SHP77 (cell line): ENCODE results near the gene HSH2D.
"Not testable (repeated sequence)": the region's sequence is repeated elsewhere in the genome, so short reads cannot be mapped to it uniquely, and the experiment has no call there.

Experiments
- DNase-seq, 2 experiments: peaks; one replicate each; lab custom pipeline; 2025; lab: John Stamatoyannopoulos, UW

HSH2D gene

GRCh38 chr19:16119075-16119857 is 24.2 kb upstream of the HSH2D start:
- not testable (repeated sequence) for DNase-seq

DNA sequence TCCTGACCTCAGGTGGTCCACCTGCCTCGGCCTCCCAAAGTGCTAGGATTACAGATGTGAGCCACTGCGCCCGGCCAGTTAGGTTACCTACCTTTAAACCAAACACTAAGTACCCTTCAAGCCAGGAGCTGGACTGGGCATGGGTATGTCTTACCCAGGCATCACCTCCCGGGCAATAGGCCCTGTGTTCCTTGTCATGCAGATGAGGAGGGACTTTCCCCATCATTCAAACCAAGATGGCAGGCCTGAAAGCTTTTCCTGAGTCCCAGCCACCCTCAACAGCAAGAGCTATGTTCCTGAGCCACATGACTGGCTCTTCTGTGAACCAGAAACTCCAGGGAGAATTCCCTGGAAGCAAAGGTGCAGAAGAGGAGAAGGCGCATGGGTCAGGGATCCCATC is 22.3 kb upstream of the HSH2D start:
- no peak for DNase-seq

GRCh38 chr19:16121967-16122366 is 21.5 kb upstream of the HSH2D start:
- DNase-seq = no peak

DNA sequence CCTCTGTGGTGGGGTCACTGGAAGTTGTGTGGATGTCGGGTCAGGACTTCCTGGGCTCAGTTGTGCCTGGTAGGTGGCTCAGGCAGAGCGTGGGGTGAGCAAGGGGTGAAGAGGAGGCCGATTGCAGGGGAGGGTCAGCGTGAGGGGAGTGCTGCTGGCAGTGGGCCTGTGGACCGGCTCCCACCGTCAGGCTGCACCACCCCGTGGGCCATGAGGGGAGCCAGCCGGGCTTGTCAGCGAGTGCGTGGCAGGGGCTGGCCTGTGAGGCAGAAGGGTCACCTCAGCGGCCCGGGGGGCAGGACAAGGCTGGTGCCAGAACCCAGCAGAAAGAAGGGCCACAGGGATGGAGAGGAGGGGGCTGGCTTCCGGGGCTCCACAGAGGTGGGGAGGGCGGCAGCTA is 18.5 kb upstream of the HSH2D start:
- no peak for DNase-seq

- DNase-seq = no peak
Measured at GRCh38 chr19:16125737-16126495, 17.6 kb upstream of the HSH2D start.

DNA sequence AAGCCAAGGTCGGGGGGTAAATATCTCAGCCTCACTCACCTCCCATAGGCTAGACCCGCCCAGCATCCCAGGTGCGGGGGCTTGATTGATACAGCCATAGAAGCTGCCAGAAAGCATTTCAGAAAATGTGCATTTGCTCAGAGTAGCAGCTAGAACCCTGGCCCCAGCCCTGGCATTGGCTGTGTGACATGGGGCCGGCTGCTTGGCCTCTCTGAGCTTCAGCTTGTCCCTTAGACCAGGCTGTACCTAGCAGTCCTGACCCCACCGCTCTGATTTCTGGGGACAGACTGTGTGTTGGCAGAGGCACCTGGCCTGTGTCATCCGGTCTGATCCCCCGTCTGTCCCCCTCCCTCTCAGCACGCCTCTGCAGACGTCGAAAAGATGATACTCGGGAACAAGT is 16.4 kb upstream of the HSH2D start:
- no peak for DNase-seq

- no peak for DNase-seq
Measured at GRCh38 chr19:16127776-16128371, 15.6 kb upstream of the HSH2D start.

DNA sequence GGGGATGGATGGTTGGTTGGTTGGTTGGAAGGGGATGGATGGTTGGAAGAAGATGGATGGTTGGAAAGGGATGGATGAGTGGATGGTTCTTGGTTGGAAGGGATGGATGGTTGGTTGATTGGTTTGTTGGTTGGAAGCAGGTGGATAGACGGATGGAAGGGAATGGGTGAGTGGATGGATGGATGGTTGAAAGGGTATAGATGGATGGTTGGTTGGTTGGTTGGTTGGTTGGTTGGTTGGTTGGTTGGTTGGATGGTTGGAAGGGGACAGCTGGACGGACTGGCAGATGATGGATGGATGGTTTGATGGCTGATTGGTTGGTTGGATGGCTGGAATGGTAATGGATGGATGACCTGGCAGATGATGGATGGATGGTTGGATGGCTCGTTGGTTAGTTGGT is 11.8 kb upstream of the HSH2D start:
- no peak for DNase-seq

- no peak for DNase-seq
Measured at GRCh38 chr19:16133818-16134217, 9.7 kb upstream of the HSH2D start.

DNA sequence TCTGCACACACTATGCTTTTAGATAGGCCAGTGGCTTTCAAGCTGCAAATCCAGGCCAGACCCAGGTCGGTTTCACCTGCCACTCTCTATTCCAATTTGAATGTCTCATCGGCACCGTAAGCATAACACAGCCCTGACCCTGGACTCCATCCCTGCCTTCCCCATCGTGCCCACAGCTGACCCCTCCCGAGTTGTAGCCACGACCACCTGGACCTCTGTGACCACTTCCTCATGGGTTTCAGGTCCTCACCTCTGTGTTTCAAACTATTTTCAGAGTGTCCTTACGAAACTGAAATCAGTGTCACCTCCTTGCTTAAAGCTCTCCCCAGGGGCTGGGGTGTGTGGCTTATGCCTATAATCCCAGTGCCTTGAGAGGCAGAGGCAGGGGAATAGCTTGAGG is 9.0 kb upstream of the HSH2D start:
- DNase-seq = no peak

- DNase-seq = no peak
Measured at GRCh38 chr19:16135430-16136127, 7.9 kb upstream of the HSH2D start.

DNA sequence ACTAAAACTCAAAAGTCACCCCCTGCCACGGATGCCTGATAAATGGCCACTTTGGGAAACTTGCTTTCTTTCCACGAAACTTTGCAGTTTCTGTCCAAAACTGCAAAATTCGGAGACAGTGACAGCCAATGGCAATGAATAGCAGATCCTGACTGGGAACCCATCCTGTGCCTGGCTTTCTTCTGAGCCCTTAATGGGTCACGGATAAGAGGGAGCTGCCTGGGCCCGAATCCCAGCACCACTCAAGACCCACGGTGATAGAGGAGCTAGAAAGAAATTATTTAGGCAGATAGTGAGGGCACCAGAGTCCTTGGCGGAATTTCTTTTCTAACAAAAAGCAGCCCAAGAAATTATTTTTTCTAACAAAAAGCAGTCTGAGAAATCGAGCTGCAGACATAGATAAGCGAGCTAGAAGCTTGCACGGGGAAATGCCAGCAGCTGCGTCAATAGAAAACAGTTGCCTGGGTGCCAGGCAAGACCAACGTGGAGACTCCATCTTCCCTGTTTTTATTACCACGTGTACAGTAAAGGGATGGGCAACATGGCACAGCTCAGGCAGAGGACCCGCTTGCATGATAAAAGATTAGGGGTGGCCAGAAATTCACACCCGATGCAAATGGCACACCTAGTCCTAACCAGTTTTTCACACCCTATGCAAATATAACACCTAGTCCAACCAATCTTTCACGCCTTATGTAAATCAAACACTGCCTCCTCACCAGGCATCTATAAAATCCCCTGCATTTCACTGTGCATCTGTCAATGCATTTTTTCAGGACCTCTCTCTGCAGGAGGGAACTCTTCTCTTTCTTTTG is 7.1 kb upstream of the HSH2D start:
- DNase-seq = peak; percentile 20 to 58

- DNase-seq = no peak
Measured at GRCh38 chr19:16139752-16140151, 3.7 kb upstream of the HSH2D start.

GRCh38 chr19:16141043-16141442 is 2.4 kb upstream of the HSH2D start:
- DNase-seq = no peak

DNA sequence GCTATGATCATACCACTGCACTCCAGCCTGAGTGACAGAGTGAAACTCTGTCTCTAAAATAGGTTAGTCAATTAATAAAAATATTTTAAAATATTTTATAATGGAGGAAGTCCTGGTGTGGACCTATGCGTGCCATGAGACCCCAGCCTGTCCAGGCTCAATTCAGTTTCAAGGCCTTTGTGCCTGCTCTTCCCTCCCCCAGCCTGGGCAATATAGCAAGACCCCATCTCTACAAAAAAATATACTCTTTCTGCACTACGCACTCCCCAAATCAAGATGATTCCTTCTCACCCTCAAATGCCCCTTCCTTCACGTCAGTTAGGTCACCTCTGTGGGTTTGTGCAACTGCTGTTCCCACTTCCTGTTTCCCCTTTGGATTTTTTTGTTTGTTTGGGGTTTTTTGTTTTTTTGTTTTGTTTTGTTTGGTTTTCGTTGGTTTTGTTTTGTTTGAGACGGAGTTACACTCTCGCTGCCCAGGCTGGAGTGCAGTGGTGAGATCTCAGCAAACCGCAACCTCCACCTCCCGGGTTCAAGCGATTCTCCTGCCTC is 1.4 kb upstream of the HSH2D start:
- no peak for DNase-seq

GRCh38 chr19:16144216-16144581 is 714 bp downstream of the HSH2D start:
- DNase-seq = no peak

GRCh38 chr19:16146112-16146511 is 2.6 kb downstream of the HSH2D start:
- no peak for DNase-seq

GRCh38 chr19:16148443-16149229 is 5.2 kb downstream of the HSH2D start:
- DNase-seq = no peak

DNA sequence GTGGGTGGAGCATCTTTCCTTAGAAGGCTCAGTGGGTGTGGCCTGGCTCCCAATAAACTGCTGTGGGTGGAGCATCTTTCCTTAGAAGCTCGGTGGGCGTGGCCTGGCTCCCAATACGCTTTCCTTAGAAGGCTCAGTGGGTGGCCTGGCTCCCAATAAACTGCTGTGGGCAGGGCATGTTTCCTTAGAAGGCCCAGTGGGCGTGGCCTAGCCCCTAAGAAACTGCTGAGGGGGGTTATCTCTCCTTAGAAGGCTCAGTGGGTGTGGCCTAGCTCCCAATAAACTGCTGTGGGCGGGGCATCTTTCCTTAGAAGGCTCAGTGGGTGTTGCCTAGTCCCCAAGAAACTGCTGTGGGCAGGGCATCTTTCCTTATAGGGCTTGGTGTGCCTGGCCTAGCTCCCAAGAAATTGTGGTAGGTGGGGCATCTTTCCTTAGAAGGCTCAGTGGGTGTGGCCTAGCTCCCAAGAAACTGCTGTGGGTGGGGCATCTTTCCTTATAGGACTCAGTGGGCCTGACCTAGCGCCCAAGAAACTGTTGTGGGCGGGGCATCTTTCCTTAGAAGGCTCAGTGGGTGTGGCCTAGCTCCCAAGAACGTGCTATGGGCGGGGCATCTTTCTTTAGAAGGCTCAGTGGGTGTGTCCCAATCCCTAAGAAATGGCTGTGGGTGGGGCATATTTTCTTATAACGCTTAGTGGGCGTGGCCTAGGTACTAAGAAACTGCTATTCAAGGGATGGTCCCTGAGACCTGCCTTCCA is 10.3 kb downstream of the HSH2D start:
- DNase-seq = no peak

DNA sequence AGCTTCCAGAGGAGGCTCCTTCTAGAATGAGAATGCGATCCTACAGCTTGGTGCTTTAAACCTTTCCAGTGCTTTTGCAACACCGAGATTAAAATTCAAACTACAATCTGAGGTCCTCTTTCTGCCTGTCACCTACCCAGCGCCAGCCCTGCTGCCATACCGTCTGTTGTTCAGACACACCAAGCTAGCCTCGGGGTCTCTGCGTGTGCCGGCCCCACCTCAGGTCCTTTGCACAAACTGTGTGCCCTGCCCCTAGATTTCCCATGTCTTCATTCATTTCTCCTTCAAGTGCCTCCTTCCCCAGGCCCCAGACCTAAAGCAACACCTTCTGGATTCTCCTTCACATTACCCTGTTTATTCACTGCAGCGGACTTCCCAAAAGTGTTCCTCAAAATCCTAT is 11.1 kb downstream of the HSH2D start:
- no peak for DNase-seq
